HG03159 (cell line): Measurements from ENCODE around the gene NOS1AP.

Source experiments
- ATAC-seq: cut with Tn5 transposase; IDR thresholded peaks from one replicate; pipeline ENCODE4 v1.9.1; 2021; ENCODE audit warnings: mild to moderate bottlenecking, moderate library complexity; ENCODE audit not compliant: unreplicated experiment

The NOS1AP gene

DNA sequence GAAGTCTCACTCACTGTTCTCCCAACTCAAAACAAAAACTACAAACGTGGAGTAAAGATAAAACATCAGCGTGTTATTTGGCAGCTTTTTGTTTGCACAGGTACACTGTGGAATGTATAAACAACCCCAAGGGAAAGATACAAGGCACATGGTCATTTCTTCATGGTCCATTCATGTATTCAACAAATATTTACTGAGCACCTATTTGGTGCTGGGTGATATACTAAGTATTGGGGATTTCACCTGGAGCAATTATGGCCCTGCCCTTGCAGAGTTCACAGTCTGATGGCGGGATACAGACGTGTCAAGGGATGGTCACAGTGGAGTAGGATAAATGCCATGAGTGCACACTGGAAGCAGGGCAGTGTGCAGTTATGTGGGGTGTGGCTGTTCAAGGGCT lies 171.1 kb downstream of the NOS1AP start:
- ATAC-seq = no peak

DNA sequence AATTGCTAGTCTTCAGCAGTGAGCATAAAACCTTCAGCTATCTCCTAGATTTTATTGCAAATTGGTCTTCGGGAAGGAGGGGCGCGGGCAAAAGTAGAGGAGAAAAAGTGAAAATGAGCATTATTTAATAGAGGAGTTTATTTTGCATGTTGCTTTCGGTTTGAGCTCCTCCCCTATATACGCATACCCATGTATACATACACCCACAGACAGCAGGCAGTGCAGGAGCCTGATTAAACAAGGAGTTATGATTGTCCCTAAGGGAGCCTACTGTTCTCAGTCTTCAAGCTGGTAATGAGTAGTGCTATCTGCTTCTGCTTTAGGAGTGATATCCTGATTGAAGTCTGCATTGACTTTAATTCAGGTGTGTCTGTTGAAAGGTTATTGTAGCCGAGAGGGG lies 173.3 kb downstream of the NOS1AP start:
- no peak for ATAC-seq

DNA sequence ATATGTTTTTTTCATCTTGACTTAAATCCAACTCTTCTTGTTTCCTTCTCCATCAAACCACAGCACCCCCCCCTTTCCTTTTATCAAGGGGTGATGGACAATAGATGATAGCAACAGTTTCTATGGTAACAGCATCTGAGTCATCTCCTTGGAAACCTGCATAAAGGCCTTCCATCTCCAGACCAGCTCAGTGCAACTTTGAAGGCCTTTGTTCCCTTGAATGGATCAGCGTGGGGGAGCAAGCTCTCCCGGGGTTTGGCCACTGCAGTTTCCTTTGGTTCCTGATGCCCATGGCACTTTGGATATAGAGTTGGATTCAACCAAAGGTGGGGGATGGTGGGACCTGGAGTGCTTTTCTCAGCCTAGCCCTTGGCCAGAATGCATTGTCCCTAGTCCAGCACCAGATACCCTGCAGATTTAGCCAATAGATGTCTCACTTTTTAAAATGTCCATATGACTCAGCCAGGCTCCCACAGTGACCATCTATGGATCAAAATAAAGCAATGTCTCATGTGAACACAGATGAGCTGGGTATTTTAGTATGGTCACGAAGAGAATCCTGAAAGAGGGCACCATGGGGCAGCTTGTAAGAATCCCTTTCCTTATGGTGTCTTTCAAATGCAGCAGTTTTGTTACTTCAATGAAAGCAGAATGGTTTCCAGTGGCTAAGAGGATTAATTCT lies 179.5 kb downstream of the NOS1AP start:
- no peak for ATAC-seq

DNA sequence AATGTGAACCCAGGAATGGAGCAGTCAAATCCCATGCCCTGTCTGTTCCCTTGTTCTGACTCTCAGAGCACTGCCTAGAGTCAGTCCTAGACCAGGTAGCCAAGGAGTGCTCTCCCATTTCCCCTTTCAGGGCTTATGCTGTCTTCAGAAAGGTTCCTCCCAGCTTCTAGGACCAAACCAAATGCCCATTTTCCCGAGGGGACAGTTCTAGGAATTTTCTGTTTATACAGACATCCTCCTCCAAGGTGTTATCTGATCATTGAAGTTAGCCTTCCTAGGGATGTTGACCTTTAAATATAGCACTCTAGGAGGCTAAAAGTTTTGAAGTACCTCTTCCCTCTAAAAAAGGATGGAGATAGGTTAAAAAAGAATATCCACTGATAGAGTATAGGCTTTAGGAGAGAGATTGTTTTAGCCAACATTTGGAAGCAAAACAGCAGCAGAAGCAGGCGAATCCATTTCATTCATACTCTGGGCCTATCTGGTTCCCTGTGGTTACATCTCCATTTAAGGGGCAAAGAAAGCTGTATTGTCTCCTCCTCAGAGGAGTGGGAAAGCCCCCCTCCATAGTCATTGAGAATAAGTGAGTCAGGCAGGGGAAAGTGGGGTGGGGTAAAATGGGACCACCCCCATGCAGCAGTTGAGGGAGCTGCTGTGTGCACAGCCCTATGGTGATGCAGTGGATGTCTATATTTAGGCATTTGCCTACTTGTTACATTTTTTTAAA lies 180.7 kb downstream of the NOS1AP start:
- no peak for ATAC-seq

DNA sequence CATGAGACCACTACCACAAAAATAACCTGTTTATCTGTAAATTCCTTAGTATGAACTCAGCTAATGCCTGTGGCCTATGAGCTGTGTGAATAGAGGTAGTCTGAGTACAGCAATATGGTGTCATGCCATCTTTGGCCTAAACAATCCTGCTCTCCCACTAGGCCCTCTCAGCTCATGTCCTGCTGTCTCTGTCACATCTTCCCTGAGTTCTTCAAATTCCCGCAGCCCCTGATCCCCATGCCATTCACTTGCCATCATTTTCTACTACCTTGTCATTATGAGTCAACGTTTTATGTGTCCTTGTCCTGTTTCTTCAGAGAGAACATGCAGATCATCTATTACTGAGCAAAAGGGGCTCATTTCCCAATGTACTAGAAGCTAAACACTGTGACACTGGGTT lies 181.6 kb downstream of the NOS1AP start:
- ATAC-seq = no peak

DNA sequence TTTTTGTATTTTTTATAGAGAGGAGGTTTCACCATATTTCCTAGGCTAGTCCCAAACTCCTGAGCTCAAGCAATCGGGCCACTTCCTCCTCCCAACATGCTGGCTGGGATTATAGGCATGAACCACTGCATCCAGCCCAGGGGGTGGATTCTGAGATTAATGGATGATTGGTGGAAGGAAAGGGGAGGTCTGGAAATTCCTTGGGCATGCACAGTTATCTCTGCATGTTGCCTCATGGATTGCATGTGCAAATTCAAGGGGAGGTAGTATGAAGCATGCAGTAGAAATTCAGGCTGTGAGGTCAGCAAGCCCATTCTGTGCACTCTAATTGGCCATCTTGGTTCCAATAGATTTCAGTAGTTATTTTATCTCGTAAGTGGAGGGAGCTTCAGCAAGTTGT lies 182.7 kb downstream of the NOS1AP start:
- ATAC-seq = no peak

DNA sequence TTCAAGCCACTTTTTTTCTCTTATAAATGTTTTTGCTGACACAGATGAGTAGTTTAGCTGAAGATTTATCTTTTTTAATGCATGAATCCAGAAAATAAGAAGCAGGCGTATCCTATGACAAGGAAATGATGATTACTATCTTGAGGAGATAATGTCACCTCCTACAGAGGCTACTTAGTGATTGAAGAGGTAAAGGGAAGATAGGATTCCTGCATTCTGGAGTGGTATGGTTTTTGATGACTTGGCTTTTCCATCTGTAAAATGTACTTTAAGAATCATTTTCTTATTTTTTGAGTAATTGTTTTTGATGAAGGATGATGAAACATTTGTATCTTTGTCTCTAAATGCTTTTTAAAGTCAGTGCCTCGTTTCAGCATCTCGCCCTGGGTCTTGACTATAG lies 184.3 kb downstream of the NOS1AP start:
- no peak for ATAC-seq

DNA sequence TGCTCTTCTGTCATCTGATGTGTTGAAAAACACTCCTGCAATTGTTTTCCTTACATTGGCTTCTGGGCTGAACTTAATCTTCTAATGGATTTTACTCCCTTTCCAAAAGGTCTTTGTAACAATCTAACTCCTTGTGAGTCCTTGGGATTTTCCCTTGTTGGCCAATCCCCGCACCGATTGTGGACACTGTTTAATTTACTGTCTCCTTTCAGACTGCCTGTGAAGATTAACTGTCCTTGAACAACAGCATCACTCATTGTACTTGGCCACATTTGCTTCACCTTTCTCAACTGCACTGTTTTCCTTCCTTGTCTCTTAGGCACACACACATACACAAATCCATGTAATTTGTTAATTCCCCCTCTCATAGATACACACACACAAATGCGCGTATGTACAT lies 186.8 kb downstream of the NOS1AP start:
- no peak for ATAC-seq

DNA sequence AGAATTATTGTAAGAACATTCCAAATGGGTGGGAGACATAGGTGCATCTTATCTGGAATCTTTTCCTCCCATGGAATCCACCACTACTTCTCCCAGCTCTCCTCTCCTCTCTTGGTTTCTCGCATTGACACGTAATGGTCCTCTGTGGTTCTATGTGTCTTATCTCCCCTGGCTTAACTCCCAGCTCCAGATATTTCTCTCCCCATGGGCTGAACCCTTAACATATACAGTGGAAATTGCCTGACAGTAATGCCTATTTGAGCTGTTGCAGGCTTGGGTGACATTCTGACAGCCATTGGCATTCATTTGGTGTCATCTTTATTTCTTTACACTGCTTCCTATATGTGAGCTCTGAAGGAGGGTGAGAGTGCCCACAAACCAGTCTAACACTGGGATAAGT lies 188.9 kb downstream of the NOS1AP start:
- no peak for ATAC-seq

DNA sequence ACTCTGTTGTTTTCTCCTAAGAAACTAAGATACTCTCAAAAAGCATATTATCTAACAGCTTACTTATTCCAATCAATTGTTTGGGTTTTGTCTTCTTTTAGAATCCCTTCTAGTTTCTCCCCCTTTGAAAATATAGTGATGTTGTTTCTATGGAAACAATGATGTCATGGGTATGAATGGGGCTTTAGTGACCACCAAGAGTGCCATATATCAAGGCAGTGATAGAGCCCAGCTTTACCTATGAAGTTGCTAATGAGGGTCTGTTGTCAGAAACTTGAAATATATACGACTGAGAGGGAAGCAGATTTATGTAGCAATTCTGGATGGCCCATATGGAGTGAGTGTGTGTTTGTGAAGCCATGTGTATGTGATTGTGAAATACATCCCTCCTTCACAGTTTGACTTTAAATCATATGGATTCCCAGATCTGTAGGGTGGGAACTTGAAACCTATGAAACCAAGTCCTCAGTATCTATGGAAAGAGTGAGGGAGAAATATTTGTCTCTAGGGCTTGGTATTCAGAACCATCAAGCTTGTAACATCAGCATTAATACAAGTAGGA lies 190.5 kb downstream of the NOS1AP start:
- ATAC-seq = no peak

DNA sequence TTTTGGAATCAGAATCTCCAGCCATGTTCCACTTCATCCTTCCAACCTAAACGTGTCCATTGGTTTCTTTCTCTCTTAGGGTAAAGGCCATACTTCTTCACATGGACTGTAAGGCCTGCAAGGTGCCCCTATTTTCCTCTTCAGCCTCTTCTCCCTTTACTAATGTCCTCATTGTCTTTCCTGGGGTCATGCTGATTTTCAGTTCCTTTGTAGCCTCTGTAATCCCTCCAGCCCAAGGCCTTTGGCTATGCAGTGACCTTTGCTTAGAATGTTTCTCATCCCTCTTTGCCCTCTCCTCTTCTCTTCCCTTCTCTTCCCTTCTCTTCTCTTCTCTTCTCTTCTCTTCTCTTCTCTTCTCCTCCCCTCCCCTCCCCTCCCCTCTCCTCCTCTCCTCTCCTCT lies 194.6 kb downstream of the NOS1AP start:
- no peak for ATAC-seq

DNA sequence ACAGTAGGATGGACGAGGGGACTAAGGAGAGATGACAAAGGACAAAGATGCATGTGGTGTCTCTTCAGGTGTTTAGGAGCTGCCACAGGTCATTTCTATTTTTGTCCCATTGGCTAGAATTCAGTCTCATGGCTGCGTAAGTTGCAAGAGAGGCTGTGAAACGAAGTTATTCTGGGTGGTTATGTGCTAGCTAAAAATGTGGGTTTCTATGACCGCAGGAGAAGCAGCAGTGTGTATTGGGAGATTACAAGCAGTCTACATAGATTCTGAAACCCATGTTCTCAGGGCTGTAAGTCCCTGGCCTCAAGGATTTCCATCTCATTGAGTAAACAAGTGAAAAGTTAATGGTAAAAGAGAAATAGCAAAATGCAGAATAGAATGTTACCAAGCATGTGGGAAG lies 196.5 kb downstream of the NOS1AP start:
- no peak for ATAC-seq

DNA sequence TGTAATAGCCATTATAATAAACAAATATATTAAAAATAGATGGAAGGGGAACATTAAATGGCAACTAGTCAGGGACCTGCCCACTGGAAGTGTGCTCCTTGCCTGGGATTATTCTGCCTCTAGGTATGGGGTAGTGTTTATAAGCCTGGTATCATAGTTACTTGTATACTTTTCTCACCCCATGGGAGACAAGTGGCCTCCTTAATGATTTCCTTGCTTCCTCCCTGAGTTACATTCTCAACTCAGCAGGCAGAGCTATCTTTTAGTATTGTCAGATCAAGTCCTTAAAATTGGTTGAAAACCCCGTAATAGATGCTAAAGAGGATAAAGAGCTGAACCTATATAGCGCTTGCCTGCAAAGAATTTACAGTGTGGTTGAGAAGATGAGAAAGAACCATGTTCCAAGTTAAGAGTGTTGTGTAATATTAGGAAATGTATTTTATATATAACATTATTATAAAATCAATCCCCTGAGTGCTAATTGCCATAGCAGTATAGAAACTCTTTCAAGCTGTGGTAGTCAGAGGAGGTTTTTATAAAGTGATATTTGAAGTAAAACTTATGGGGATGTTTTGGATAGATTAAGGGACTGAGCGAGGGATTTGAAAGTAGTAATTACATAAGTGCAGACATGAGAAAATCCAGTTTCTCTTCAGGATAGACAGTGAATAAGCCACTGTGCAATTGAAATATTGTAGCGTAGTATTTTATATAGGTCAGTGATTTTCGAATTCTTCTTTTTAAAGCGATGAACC lies 200.7 kb downstream of the NOS1AP start:
- ATAC-seq = no peak

DNA sequence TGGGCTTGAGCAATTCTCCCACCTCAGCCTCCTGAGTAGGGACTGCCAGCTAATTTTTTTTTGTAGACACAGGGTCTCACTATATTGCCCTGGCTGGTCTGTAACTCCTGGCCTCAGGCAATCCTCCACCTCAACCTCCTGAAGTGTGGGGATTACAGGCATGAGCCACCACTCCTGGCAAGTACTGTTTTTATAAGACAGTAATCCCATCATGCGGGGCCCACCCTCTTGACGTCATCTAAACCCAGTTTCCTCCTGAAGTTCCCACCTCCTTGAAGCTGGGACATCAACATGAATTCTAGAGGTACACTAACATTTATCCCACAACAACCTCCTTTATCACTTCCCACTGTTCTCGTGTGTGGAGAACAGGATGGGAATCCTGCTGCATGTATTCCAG lies 202.5 kb downstream of the NOS1AP start:
- ATAC-seq = no peak

DNA sequence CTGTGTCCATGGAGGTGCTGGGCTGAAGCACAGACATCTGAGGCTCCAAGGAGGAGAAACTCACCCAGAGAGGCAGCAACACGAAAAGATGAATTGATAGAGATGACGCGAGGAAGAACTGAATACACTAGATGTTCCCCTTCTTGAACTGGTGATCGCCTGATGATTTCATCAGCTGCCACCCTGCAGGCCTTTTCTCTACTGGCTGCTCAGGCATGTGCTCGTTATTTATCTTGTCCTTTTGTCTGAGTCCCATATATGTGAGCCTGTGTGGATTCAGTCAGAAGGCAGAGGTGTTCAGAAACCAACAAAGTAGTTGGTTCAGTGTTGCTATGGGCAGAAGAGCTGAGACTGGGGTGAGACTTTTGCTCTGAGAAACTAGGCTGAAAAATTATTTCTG lies 202.9 kb downstream of the NOS1AP start:
- ATAC-seq = no peak

DNA sequence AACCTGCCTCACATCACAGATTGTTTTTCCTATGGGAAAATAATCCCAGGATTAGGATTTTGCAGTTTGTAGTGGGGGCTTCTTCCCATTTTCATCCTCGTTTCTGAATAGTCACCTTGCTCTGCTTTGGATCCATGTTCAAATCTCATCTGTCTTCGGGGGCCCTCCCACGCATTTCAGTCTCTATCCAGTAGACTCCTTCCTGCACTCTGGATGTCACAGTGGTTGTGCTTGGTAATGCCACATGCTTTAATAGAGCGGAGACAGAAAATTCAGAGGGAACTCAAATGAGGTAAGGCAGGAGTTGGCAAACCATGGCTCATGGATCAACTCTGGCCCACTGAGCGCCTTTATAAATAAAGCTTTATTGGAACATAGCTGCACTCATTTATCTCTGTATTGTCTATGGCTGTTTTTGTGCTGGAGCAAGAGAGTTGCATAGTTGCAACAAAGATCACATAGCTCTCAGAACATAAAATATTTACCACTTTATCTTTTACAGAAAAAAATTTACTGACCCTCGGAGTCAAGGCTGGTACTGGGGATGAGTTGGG lies 206.2 kb downstream of the NOS1AP start:
- no peak for ATAC-seq

DNA sequence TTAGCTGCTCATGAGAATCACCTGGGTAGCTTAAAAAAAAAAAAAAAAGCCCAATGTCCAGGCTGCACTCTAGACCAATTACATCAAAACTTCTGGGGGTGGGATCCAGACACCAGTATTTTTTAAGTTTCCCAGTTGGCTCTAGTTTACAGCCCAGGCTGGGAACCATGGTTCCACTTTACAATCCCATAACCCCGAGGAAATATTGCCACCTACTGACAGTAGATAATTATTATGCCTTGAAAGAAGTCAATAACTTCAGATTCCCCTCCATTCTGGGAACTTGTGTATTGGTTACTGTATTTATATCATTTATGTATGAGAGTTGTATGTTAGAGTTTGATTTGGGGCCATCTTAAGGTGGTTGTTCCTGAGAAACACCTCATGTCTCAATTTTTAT lies 207.0 kb downstream of the NOS1AP start:
- ATAC-seq = no peak

DNA sequence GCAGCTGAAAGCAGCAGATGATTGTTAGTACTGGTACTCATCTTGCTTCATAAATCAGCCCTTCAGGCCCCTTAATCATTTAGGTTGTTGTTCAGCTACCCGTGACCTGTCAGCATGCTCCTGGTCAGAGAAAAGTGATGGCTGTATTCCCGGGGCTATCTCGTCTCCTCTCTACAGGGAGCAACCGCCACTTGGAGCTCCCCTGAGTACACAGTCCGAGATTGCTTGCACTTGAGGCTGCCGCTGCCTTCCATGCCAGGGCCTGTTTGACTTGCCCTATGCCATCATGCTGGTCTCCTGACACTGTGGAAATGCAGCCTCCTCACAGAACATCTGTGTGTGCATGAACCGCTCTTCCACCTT lies 209.6 kb downstream of the NOS1AP start:
- no peak for ATAC-seq

DNA sequence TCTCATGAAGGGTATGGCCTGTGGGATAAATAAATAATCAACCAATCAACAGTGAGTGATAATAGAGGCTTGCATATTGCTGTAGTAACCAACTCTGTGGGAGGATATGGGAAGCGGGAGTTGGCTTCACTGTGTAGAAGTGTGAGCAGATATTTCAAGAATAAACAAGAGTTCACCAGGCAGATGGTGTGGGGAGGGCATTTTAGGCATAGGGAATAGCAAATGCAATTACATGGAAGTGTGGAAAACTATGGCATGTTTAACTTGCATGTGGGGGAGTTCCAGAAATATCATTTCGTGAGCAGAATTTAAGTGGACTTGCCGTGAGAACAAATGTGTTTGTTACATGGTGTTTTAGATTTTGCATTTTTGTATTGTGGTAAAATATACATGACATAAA lies 211.9 kb downstream of the NOS1AP start:
- ATAC-seq = no peak

DNA sequence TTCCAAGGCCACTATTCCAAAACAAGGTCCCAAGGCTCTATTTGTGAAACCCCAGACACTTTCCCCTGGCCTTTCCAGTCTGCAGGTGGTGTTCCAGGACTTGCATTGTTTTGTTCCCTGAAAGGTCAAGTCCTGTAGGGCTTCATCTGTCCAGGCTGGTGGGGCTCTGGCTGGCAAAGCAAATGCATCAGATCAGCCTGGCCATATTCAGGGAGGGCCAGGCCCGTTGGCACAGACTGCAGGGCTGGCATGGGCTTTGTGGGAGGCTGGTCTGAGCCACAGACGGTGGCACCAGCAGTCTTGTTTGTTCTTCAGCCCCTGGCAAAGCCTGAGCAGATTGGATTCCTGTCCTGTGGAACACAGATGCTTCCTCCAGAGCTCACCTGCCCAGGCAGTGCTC lies 214.2 kb downstream of the NOS1AP start:
- ATAC-seq = no peak

DNA sequence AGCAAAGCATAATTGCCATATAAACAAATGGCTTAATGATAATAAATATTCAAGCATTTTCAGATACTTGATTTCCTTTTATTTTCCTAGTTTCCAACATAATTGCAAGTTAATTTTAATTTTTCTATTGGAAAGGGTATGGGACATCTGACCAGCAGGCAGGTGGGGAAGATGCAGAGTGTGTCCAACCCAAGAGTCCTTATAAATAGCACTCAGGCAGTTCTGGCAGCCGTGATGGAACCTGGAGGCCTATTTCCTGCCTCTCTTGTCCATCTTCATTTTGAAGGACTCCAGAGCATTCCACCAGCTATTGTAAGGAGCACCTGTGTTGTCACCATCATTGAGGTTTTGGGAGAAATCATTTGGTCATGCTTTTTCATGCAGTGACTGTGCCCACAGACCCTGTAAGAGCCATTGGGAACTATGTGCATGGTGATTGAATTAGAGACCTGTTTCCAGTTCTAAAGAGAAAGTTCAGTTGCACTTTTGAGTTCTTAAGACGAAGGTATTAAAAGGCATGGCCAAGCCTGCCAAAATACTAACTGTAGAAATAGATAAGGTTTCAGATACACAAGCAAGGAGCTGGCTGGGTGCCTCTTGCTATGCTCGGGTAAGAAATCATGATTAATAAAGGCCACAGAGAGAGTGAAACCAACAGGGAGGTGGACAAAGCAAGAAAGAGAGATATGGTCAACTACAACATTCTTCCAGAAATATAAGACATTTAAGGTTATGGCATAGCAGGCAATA lies 214.9 kb downstream of the NOS1AP start:
- no peak for ATAC-seq
